SK-N-MC (cell line): Measurements from ENCODE around the gene P3R3URF.
A peak's percentile ranks its signal among the peaks of the same experiment; 100 is the strongest.

Source experiments
- DNase-seq: peaks from one replicate; pipeline ENCODE4 v3.0.0-alpha.2; 2011; ENCODE audit warnings: low read depth, low spot score
- H3K27ac ChIP-seq: fragments of 200-600 bp; sonication (generic); 2 replicates; pipeline ENCODE4 v1.5.1; 2016; ENCODE audit warnings: mixed run types
- H3K36me3 ChIP-seq: fragments of 200-600 bp; sonication (generic); 2 replicates; pipeline ENCODE4 v1.6.1; 2017; ENCODE audit warnings: antibody characterized with exemption, low read length, mixed read lengths; ENCODE audit not compliant: insufficient read depth
- H3K4me3 ChIP-seq: fragments of 200-600 bp; sonication (generic); 2 replicates; pipeline ENCODE4 v1.5.1; 2016
- H3K9ac ChIP-seq: fragments of 200-600 bp; sonication (generic); 2 replicates; pipeline ENCODE4 v1.8.0; 2017; ENCODE audit warnings: mixed run types, mixed read lengths; ENCODE audit not compliant: insufficient read length
- H3K9me3 ChIP-seq: fragments of 200-600 bp; sonication (generic); 2 replicates; pipeline ENCODE4 v1.6.1; 2017; ENCODE audit warnings: low read depth, mild to moderate bottlenecking, antibody characterized with exemption, low read length, moderate library complexity, mixed read lengths
- EZH2 ChIP-seq: fragments of 200-600 bp; sonication (generic); IDR thresholded peaks from one replicate; pipeline ENCODE4 v1.6.1; 2017; ENCODE audit warnings: antibody characterized with exemption
- FOXP2 ChIP-seq: optimal IDR thresholded peaks from 2 replicates; pipeline ENCODE3; 2011; ENCODE audit warnings: mild to moderate bottlenecking, moderate library complexity; ENCODE audit not compliant: insufficient read depth; ENCODE audit errors: extremely low read length, control extremely low read depth
- POLR2AphosphoS5 ChIP-seq: IDR thresholded peaks from 2 replicates; pipeline ENCODE4 v1.6.1; 2012; ENCODE audit warnings: mild to moderate bottlenecking, low read depth, low read length, borderline replicate concordance

Gene P3R3URF

GRCh38 chr1:46211051-46211450 lies 34.8 kb upstream of the P3R3URF start:
- no peaks in the 10 kb centered on the region for H3K36me3 ChIP-seq
- H3K27ac ChIP-seq, result no peak overlapping the region
- TF ChIP-seq FOXP2 (no peak), POLR2AphosphoS5 (no peak)
- H3K9me3 ChIP-seq, result no peaks in the 10 kb centered on the region
- H3K4me3 ChIP-seq, result no peak overlapping the region
- DNase-seq, result no peak
- H3K9ac ChIP-seq, result no peak overlapping the region

GRCh38 chr1:46210561-46210960 lies 34.3 kb upstream of the P3R3URF start:
- no peak for TF ChIP-seq EZH2
- no peak for TF ChIP-seq POLR2AphosphoS5
- no peak for TF ChIP-seq FOXP2
- no peak overlapping the region for H3K9ac ChIP-seq
- H3K4me3 ChIP-seq, result no peak overlapping the region
- H3K9me3 ChIP-seq, result no peaks in the 10 kb centered on the region
- no peak overlapping the region for H3K27ac ChIP-seq
- no peaks in the 10 kb centered on the region for H3K36me3 ChIP-seq
- no peak for DNase-seq

GRCh38 chr1:46206399-46206798 lies 30.1 kb upstream of the P3R3URF start:
- no peak overlapping the region for H3K4me3 ChIP-seq
- H3K9me3 ChIP-seq, result no peaks in the 10 kb centered on the region
- no peaks in the 10 kb centered on the region for H3K36me3 ChIP-seq
- TF ChIP-seq EZH2, result no peak
- TF ChIP-seq FOXP2, result no peak
- no peak for TF ChIP-seq POLR2AphosphoS5
- H3K27ac ChIP-seq, result no peak overlapping the region
- H3K9ac ChIP-seq, result no peak overlapping the region
- no peak for DNase-seq

GRCh38 chr1:46205791-46206190 lies 29.5 kb upstream of the P3R3URF start:
- TF ChIP-seq POLR2AphosphoS5, result no peak
- TF ChIP-seq FOXP2, result no peak
- TF ChIP-seq EZH2, result no peak
- no peak overlapping the region for H3K27ac ChIP-seq
- no peaks in the 10 kb centered on the region for H3K36me3 ChIP-seq
- no peak for DNase-seq
- H3K4me3 ChIP-seq, result no peak overlapping the region
- no peaks in the 10 kb centered on the region for H3K9me3 ChIP-seq
- H3K9ac ChIP-seq, result no peak overlapping the region

- no peak for DNase-seq
- no peak overlapping the region for H3K9ac ChIP-seq
- TF ChIP-seq EZH2 (no peak), FOXP2 (no peak), POLR2AphosphoS5 (no peak)
- no peak overlapping the region for H3K27ac ChIP-seq
- H3K4me3 ChIP-seq, result no peak overlapping the region
- H3K36me3 ChIP-seq, result no peaks in the 10 kb centered on the region
- H3K9me3 ChIP-seq, result no peaks in the 10 kb centered on the region
These were observed 28.9 kb upstream of the P3R3URF start for GRCh38 chr1:46205141-46205540.

- H3K4me3 ChIP-seq, result no peak overlapping the region
- H3K9ac ChIP-seq, result no peak overlapping the region
- H3K36me3 ChIP-seq, result no peaks in the 10 kb centered on the region
These were observed 28.1 kb upstream of the P3R3URF start for GRCh38 chr1:46204406-46204742.

GRCh38 chr1:46203738-46204405 lies 27.6 kb upstream of the P3R3URF start:
- no peak overlapping the region for H3K27ac ChIP-seq
- no peaks in the 10 kb centered on the region for H3K36me3 ChIP-seq
- H3K9me3 ChIP-seq, result no peaks in the 10 kb centered on the region
- no peak for TF ChIP-seq POLR2AphosphoS5
- no peak for TF ChIP-seq FOXP2
- TF ChIP-seq EZH2, result no peak
- DNase-seq, result no peak
- H3K9ac ChIP-seq, result no peak overlapping the region
- H3K4me3 ChIP-seq, result no peak overlapping the region

More at GRCh38 chr1:46204406-46204742, 28.1 kb upstream of the P3R3URF start:
- TF ChIP-seq FOXP2 (no peak), POLR2AphosphoS5 (no peak), EZH2 (no peak)
- H3K27ac ChIP-seq, result no peak overlapping the region
- DNase-seq, result no peak
- H3K9me3 ChIP-seq, result no peaks in the 10 kb centered on the region

GRCh38 chr1:46199233-46199749 lies 23.0 kb upstream of the P3R3URF start:
- Histone ChIP-seq H3K4me3 (peak overlapping the region; percentile 95), H3K9ac (no peak overlapping the region), H3K9me3 (no peaks in the 10 kb centered on the region), H3K36me3 (no peaks in the 10 kb centered on the region; the same call in 1 of the 2 replicates), H3K27ac (no peak overlapping the region)
- no peak for TF ChIP-seq FOXP2
- TF ChIP-seq EZH2, result no peak
- TF ChIP-seq POLR2AphosphoS5, result no peak
- no peak for DNase-seq
